NCI-H345 treated with DMSO at 0.1 percent for 48 hours (cell line): ENCODE results near the gene STRN3.
"Not testable (repeated sequence)": the region's sequence is repeated elsewhere in the genome, so short reads cannot be mapped to it uniquely, and the experiment has no call there.

Experiments used
- DNase-seq: peaks from one replicate; lab custom pipeline; 2025; ENCODE audit not compliant: unreplicated experiment; lab: John Stamatoyannopoulos, UW

The STRN3 gene

GRCh38 chr14:30971586-30971985 lies 54.6 kb downstream of the STRN3 start:
- no peak for DNase-seq

GRCh38 chr14:30969796-30970195 lies 56.4 kb downstream of the STRN3 start:
- not testable (repeated sequence) for DNase-seq

- not testable (repeated sequence) for DNase-seq
Observed at GRCh38 chr14:30967364-30968098, 58.6 kb downstream of the STRN3 start.

- no peak for DNase-seq
Observed at GRCh38 chr14:30966415-30967363, 59.5 kb downstream of the STRN3 start.

- not testable (repeated sequence) for DNase-seq
Observed at GRCh38 chr14:30965861-30966260, 60.3 kb downstream of the STRN3 start.

GRCh38 chr14:30962537-30962936 lies 63.6 kb downstream of the STRN3 start:
- DNase-seq: not testable (repeated sequence)

- no peak for DNase-seq
Observed at GRCh38 chr14:30961330-30961729, 64.8 kb downstream of the STRN3 start.

- DNase-seq: no peak
Observed at GRCh38 chr14:30960216-30960615, 66.0 kb downstream of the STRN3 start.

GRCh38 chr14:30958555-30959407 lies 67.4 kb downstream of the STRN3 start:
- DNase-seq: no peak

- no peak for DNase-seq
Observed at GRCh38 chr14:30957813-30958370, 68.3 kb downstream of the STRN3 start.

GRCh38 chr14:30949651-30950050 lies 76.5 kb downstream of the STRN3 start:
- no peak for DNase-seq

GRCh38 chr14:30943694-30944093 lies 82.5 kb downstream of the STRN3 start:
- no peak for DNase-seq

- DNase-seq: no peak
Observed at GRCh38 chr14:30940886-30941285, 85.3 kb downstream of the STRN3 start.

GRCh38 chr14:30938617-30939016 lies 87.6 kb downstream of the STRN3 start:
- DNase-seq: no peak

GRCh38 chr14:30935445-30935844 lies 90.7 kb downstream of the STRN3 start:
- DNase-seq: no peak

- DNase-seq: not testable (repeated sequence)
Observed at GRCh38 chr14:30933937-30934336, 92.2 kb downstream of the STRN3 start.

- no peak for DNase-seq
Observed at GRCh38 chr14:30928462-30928861, 97.7 kb downstream of the STRN3 start.

- DNase-seq: no peak
Observed at GRCh38 chr14:30925254-30925653, 100.9 kb downstream of the STRN3 start.

GRCh38 chr14:30921788-30922187 lies 104.4 kb downstream of the STRN3 start:
- no peak for DNase-seq

GRCh38 chr14:30921305-30921704 lies 104.9 kb downstream of the STRN3 start:
- no peak for DNase-seq

GRCh38 chr14:30915596-30915995 lies 110.6 kb downstream of the STRN3 start:
- DNase-seq: no peak
